LNCaP clone FGC (cell line): ENCODE results near the gene COL18A1.

Experiments used
- DNase-seq: peaks from one replicate; pipeline ENCODE4 v3.0.0-alpha.2; 2011; ENCODE audit warnings: low read depth
- H3K4me3 ChIP-seq: 2 replicates; pipeline ENCODE4 v1.5.1; 2011; ENCODE audit warnings: mild to moderate bottlenecking, low read depth, low read length, control low read depth
- TF ChIP-seq, protein P1 (sequence below): IDR thresholded peaks from 2 replicates; pipeline ENCODE4 v1.5.1; 2012; ENCODE audit warnings: mild to moderate bottlenecking; ENCODE audit not compliant: control insufficient read depth, insufficient read depth; ENCODE audit errors: extremely low read depth

The COL18A1 gene

GRCh38 chr21:45427331-45428271 is 22.6 kb downstream of the COL18A1 start:
- H3K4me3 ChIP-seq = no peak overlapping the region
- TF ChIP-seq, protein P1, sequence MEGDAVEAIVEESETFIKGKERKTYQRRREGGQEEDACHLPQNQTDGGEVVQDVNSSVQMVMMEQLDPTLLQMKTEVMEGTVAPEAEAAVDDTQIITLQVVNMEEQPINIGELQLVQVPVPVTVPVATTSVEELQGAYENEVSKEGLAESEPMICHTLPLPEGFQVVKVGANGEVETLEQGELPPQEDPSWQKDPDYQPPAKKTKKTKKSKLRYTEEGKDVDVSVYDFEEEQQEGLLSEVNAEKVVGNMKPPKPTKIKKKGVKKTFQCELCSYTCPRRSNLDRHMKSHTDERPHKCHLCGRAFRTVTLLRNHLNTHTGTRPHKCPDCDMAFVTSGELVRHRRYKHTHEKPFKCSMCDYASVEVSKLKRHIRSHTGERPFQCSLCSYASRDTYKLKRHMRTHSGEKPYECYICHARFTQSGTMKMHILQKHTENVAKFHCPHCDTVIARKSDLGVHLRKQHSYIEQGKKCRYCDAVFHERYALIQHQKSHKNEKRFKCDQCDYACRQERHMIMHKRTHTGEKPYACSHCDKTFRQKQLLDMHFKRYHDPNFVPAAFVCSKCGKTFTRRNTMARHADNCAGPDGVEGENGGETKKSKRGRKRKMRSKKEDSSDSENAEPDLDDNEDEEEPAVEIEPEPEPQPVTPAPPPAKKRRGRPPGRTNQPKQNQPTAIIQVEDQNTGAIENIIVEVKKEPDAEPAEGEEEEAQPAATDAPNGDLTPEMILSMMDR = no peak
- DNase-seq = no peak

DNA sequence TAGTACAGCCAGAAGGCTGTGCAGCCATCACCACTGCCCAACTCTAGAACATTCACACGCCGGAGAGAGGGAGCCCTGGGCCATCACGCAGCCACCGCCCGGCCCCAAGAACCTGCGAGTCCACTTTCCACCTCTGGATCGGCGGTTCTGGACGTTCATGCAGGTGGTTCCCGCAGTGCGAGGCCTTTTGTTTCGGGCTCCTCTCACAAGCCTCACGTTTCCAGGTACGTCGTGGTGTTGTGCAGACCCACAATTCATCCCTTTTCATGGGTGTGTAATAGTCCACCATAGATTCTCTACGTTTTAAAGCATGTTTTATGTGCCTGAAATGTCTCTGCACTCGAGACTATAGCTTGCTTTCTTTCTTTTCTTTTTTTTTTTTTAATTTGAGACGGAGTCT is 23.6 kb downstream of the COL18A1 start:
- no peak for DNase-seq
- H3K4me3 ChIP-seq = no peak overlapping the region
- TF ChIP-seq, protein P1 = no peak

GRCh38 chr21:45429221-45430175 is 24.5 kb downstream of the COL18A1 start:
- TF ChIP-seq, protein P1 = no peak
- H3K4me3 ChIP-seq = no peak overlapping the region
- DNase-seq = no peak

DNA sequence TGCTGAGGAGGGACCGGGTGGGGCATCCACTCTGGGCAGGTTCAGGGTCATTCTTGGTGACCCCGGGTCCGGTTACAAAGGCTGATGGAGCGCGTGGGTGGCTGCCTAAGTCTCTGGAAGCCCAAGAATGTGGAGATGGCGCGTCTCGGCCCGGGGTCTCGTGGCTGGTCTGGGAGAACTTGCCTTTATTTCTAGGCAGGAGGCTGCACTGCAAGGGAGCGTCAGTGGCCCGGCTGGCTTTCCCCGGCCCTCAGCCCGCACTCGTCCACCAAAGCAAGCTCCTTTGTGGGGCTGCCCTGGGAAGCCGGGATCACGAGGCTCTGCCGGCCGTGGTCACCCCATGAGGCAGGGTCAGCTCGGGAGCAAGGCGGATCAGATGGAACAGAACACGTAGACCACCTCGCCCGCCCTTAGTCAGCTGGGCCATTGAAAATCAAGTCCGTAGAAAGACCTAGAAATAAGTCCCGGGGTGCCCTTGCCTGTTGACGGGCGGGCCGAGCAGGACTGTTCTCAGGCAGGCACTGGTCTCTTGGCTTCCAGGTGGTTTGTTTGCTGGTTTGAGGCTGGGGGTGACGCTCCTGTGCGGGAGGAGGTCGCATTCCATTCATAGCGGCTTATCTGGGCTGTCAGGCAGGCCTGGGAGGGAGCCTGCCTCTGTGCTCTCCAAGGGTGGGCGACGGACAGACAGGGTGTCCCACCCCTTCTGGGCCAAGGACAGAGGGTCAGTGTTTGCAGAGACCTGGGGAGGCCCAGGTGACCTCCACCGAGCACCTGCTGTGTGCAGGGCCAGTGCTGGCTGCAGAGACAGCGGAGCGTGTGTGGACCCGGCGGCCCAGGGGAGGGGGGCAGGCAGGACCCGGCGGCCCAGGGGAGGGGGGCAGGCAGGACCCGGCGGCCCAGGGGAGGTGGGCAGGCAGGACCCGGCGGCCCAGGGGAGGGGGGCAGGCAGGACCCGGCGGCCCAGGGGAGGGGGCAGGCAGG is 25.8 kb downstream of the COL18A1 start:
- no peak for DNase-seq
- TF ChIP-seq, protein P1 = no peak
- no peak overlapping the region for H3K4me3 ChIP-seq

- TF ChIP-seq, protein P1 = no peak
- no peak overlapping the region for H3K4me3 ChIP-seq
- no peak for DNase-seq
Observed at GRCh38 chr21:45431781-45432572, 27.0 kb downstream of the COL18A1 start.
